Central memory CD8-positive, alpha-beta T cell (primary cell): ENCODE data around the gene FRG2C.
"Not testable (repeated sequence)": the region's sequence is repeated elsewhere in the genome, so short reads cannot be mapped to it uniquely, and the experiment has no call there.

Experiments used
- ATAC-seq: fragments of 150-1000 bp; cut with Tn5 transposase; replicated peaks from 2 replicates; pipeline ENCODE4 v1.10.0; 2022; ENCODE audit warnings: mild to moderate bottlenecking, moderate FRiP score, moderate number of reproducible peaks; ENCODE audit not compliant: poor library complexity, severe bottlenecking; ENCODE audit errors: extremely low read depth
- DNase-seq, 2 donors: peaks; one replicate each; pipeline ENCODE4 v3.0.0; 2021; ENCODE audit warnings: low spot score in 2 of 2
- H3K27ac Mint-ChIP-seq: one replicate; pipeline ENCODE4 v1.8.0; 2022; ENCODE audit warnings: low read depth, mild to moderate bottlenecking, moderate library complexity, mixed read lengths
- H3K27me3 Mint-ChIP-seq: one replicate; pipeline ENCODE4 v1.8.0; 2022; ENCODE audit warnings: mixed read lengths
- H3K36me3 Mint-ChIP-seq: one replicate; pipeline ENCODE4 v1.8.0; 2022; ENCODE audit warnings: mild to moderate bottlenecking, moderate library complexity, mixed read lengths; ENCODE audit not compliant: insufficient read depth
- H3K4me1 Mint-ChIP-seq: one replicate; pipeline ENCODE4 v1.8.0; 2022; ENCODE audit warnings: mixed read lengths
- H3K4me3 Mint-ChIP-seq: one replicate; pipeline ENCODE4 v1.8.0; 2022; ENCODE audit warnings: mild to moderate bottlenecking, moderate library complexity, mixed read lengths
- H3K9me3 Mint-ChIP-seq: one replicate; pipeline ENCODE4 v1.8.0; 2022; ENCODE audit warnings: mixed read lengths

FRG2C gene

DNA sequence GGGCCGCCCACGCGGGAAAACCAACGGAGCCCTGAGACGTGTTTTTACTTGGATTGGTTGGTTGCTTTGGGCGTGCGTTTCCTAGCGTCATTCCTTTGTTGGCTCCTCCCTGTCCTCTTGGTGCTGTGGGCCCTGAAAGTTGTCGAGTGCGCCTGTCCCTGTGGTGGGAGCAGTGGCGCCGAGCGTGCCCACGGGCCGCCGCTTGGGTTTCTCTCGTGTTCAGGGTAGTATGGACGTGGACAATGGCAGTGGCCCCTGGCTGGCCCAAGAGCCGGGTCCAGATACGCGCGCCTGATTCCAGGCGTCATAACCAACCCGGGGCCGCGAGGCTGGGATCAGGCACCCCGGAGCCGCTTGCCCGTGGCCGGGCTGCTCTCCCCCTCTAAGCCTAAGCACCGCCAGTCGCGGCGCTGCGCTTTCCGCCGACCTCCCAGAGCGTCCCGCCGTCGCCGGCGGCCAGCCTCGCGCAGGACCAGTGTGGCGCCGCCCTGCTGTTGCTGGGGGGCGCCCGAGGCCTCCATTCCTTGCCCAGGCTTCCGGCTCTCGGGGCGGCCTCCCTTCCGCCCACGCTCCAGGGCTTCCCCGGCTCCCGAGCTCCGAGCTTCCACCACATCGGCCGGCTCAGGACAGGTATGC lies 8.1 kb downstream of the FRG2C start:
- H3K4me3 Mint-ChIP-seq, ATAC-seq, H3K36me3 Mint-ChIP-seq, DNase-seq, H3K4me1 Mint-ChIP-seq, H3K27ac Mint-ChIP-seq: not testable (repeated sequence)
- peaks cover 18% of the 10 kb centered on the region for H3K9me3 Mint-ChIP-seq
- peaks cover 45% of the 10 kb centered on the region for H3K27me3 Mint-ChIP-seq

DNA sequence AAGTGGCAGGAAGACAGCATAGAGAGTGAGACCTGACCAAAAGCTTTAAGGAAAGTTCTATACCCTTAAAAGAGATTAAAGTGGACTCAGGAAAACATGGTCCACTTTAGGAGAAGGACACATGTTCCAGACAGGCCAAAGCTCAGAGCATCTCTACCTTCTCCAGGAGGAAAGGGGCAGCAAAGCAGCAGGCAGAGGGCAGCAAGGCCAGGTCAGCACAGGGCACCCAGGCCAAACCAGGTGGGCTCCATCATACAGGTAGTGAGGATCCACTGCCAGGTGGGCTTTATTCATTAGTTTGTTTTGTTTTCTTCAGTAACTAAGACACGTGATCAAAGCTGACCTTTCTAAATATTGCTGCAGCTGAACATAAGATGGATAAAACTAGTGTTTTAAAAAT lies 19.8 kb downstream of the FRG2C start:
- DNase-seq, H3K4me1 Mint-ChIP-seq, H3K4me3 Mint-ChIP-seq, H3K27ac Mint-ChIP-seq, H3K36me3 Mint-ChIP-seq, H3K27me3 Mint-ChIP-seq, ATAC-seq: not testable (repeated sequence)
- H3K9me3 Mint-ChIP-seq, result peaks cover 12% of the 10 kb centered on the region

DNA sequence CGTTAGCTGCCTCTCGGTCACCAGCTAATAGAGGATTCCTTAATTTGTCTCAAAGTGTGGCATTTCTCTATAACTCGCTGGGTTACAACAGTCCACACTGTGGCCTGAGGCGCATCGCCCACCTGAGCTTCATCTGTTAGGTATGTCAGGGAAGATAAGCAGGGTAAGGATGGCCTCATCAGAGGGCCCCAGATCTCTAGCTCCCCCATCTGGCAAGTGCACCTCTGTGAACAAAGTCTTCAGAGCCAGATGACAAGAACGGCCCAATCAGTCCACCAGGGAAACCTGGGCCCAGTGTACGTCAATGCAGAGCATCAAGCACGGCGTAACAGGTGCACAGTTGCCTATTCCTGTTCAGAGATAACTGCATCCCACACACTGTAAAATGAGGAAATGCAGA lies 23.2 kb downstream of the FRG2C start:
- Mint-ChIP-seq H3K27ac (no peak overlapping the region), H3K36me3 (peaks cover 2% of the 10 kb centered on the region), H3K9me3 (peaks cover 24% of the 10 kb centered on the region), H3K4me1 (no peaks in the 10 kb centered on the region), H3K27me3 (no peaks in the 10 kb centered on the region), H3K4me3 (no peak overlapping the region)
- ATAC-seq, result no peak
- DNase-seq, result no peak

GRCh38 chr3:75692061-75692460 lies 27.9 kb downstream of the FRG2C start:
- no peak overlapping the region for H3K4me3 Mint-ChIP-seq
- DNase-seq, result no peak
- no peak for ATAC-seq
- peaks cover 2% of the 10 kb centered on the region for H3K36me3 Mint-ChIP-seq
- H3K27ac Mint-ChIP-seq, result no peak overlapping the region
- no peaks in the 10 kb centered on the region for H3K27me3 Mint-ChIP-seq
- H3K4me1 Mint-ChIP-seq, result no peaks in the 10 kb centered on the region
- H3K9me3 Mint-ChIP-seq, result peaks cover 23% of the 10 kb centered on the region
